NCI-H1417 (cell line): ENCODE data around the gene FLVCR1.
"Not testable (repeated sequence)": the region's sequence is repeated elsewhere in the genome, so short reads cannot be mapped to it uniquely, and the experiment has no call there.

Experiments used
- DNase-seq, 3 experiments: peaks; one replicate each; lab custom pipeline; 2025; lab: John Stamatoyannopoulos, UW

FLVCR1 gene

GRCh38 chr1:212857992-212858460, at the start of gene FLVCR1:
TSS of gene FLVCR1 (plus strand) at chr1:212858275. CDS start at chr1:212858453, 178 bp downstream.
- peak; percentile 89 to 98 (median 98) for DNase-seq

GRCh38 chr1:212814537-212815334, 43.3 kb upstream of the FLVCR1 start:
- DNase-seq: peak in 2 of 3 experiments; percentile 73 to 94

- no peak for DNase-seq
These were observed 41.4 kb upstream of the FLVCR1 start for GRCh38 chr1:212816567-212817278.

- no peak for DNase-seq
These were observed 38.3 kb upstream of the FLVCR1 start for GRCh38 chr1:212819726-212820125.

GRCh38 chr1:212820969-212821368, 37.1 kb upstream of the FLVCR1 start:
- DNase-seq: no peak

- DNase-seq: no peak
These were observed 35.1 kb upstream of the FLVCR1 start for GRCh38 chr1:212822956-212823355.

- no peak for DNase-seq
These were observed 33.9 kb upstream of the FLVCR1 start for GRCh38 chr1:212824201-212824600.

GRCh38 chr1:212825798-212826452, 32.1 kb upstream of the FLVCR1 start:
- no peak for DNase-seq

GRCh38 chr1:212827171-212827776, 30.8 kb upstream of the FLVCR1 start:
- DNase-seq: no peak

GRCh38 chr1:212827831-212828278, 30.2 kb upstream of the FLVCR1 start:
- DNase-seq: no peak

- DNase-seq: no peak
These were observed 29.7 kb upstream of the FLVCR1 start for GRCh38 chr1:212828395-212828794.

GRCh38 chr1:212833211-212834207, 24.6 kb upstream of the FLVCR1 start:
- DNase-seq: not testable (repeated sequence)

GRCh38 chr1:212838145-212838544, 19.9 kb upstream of the FLVCR1 start:
- DNase-seq: no peak

- not testable (repeated sequence) for DNase-seq
These were observed 13.6 kb upstream of the FLVCR1 start for GRCh38 chr1:212844521-212844920.

- no peak for DNase-seq
These were observed 10.5 kb upstream of the FLVCR1 start, which contains the start of gene SPATA45 for GRCh38 chr1:212847549-212847948. TSS of gene SPATA45 (minus strand) at chr1:212847649. CDS start at chr1:212836149, 11,500 bp downstream.

GRCh38 chr1:212852105-212852688, 5.9 kb upstream of the FLVCR1 start:
- DNase-seq: no peak

- DNase-seq: no peak
These were observed 4.4 kb upstream of the FLVCR1 start for GRCh38 chr1:212853658-212854057.

GRCh38 chr1:212856755-212857154, 1.3 kb upstream of the FLVCR1 start:
- no peak for DNase-seq

- DNase-seq: peak; percentile 43 to 89 (median 86)
These were observed 588 bp downstream of the FLVCR1 start for GRCh38 chr1:212858461-212859265.
